H1 (cell line): Measurements from ENCODE around the gene ZNF256. TPM values are rescaled to one million over a fixed set of nuclear protein-coding genes. Genes with fewer than 3 reads are reported as not detected.

ENCODE experiments used
- RAD21 ChIP-seq, 2 experiments: IDR thresholded peaks in 1 of 2; conservative IDR thresholded peaks in 1 of 2; 2 replicates each; pipeline ENCODE4 v1.6.1; 2011; ENCODE audit warnings: low read depth in 2 of 2, low read length in 2 of 2, improper control_type of control experiment in 1 of 2, inconsistent platforms in 1 of 2, mild to moderate bottlenecking in 1 of 2, moderate library complexity in 1 of 2
- YY1 ChIP-seq: IDR thresholded peaks from 2 replicates; pipeline ENCODE4 v1.6.1; 2011; ENCODE audit warnings: low read depth, mild to moderate bottlenecking, low read length
- polyA plus RNA-seq, 7 experiments: library from polyadenylated mRNA; depleted of rRNA in 3 of 7; stranded (reverse) in 5 of 7; unstranded in 2 of 7; fragments of >200 nt in 5 of 7; fragments of 200-250 nt in 2 of 7; gene quantifications; 1 replicate in 5 of 7; 2 replicates in 1 of 7; 4 replicates in 1 of 7; pipeline versions ENCODE4 v1.2.1 to v1.2.3, GENCODE V29; 2011 to 2013; ENCODE audit warnings: missing spikeins in 2 of 7, mixed read lengths in 2 of 7
- total RNA-seq: library from RNA; stranded (reverse); fragmentation: NEBNext Ultra II Directional; extraction: Animal tissue kit (Norgen Biotek cat#: 25700); gene quantifications from 2 replicates; pipeline ENCODE4 v1.2.1, GENCODE V29; 2021

Gene ZNF256
- total and polyA plus RNA-seq, 2 of the 8 experiments (the other 6 are each of a cell fraction or from before 2014, with no cell fraction given): 6.1 to 13.5 TPM

DNA sequence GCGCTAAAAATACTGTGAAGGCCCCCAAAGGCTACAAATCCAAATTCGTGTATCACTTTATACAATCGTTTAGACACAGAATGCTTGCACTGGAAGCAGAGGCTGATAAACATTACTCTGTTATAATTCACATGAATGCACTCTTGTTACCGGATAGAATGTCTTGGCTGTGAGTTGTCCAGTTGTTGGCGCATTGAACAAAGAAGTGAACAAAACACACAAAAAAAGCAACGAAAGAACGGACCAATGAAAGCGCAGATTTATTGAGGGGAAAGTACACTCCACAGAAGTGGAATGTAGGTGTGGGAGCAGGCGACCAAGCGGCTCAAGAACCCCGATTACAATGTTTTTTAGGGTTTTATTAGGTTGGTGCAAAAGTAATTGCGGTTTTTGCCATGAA lies 11.8 kb downstream of the ZNF256 start (continued):
- TF ChIP-seq YY1: no peak
- TF ChIP-seq RAD21 (IDR thresholded peaks at IDR 0.05 in 1 of 2, conservative IDR thresholded peaks at IDR 0.05 in 1 of 2; ENCODE audit: low read depth in 2 of 2, low read length in 2 of 2): no peak
